Subcutaneous abdominal adipose tissue (tissue), 5 donors: ENCODE measurements around the gene PKP4.
A peak's percentile ranks its signal among the peaks of the same experiment; 100 is the strongest.

Experiments used
- H3K27ac ChIP-seq: one replicate; pipeline ENCODE4 v1.7.0; 2013; ENCODE audit warnings: low read depth, mild to moderate bottlenecking, inconsistent platforms, low read length, moderate library complexity
- H3K27me3 ChIP-seq, 5 donors: one replicate each; pipeline ENCODE4 v1.7.0; 2013; ENCODE audit warnings: low read length in 5 of 5, inconsistent platforms in 1 of 5; ENCODE audit not compliant: control insufficient read depth in 5 of 5, insufficient read depth in 4 of 5
- H3K36me3 ChIP-seq, 5 donors: one replicate each; pipeline ENCODE4 v1.7.0; 2013; ENCODE audit warnings: low read length in 5 of 5; ENCODE audit not compliant: control insufficient read depth in 5 of 5, insufficient read depth in 5 of 5
- H3K4me1 ChIP-seq, 5 donors: one replicate each; pipeline ENCODE4 v1.7.0; 2013; ENCODE audit warnings: low read length in 5 of 5, mild to moderate bottlenecking in 3 of 5, moderate library complexity in 1 of 5; ENCODE audit not compliant: control insufficient read depth in 5 of 5, insufficient read depth in 5 of 5
- H3K4me3 ChIP-seq, 5 donors: one replicate each; pipeline ENCODE4 v1.7.0; 2013; ENCODE audit warnings: low read length in 5 of 5, low read depth in 1 of 5
- H3K9ac ChIP-seq, 5 donors: one replicate each; pipeline ENCODE4 v1.7.0; 2013; ENCODE audit warnings: low read length in 5 of 5, mild to moderate bottlenecking in 4 of 5, moderate library complexity in 3 of 5
- H3K9me3 ChIP-seq, 5 donors: one replicate each; pipeline ENCODE4 v1.7.0; 2013; ENCODE audit warnings: low read length in 5 of 5; ENCODE audit not compliant: control insufficient read depth in 5 of 5
- donor health status: healthy.
- donor health status: healthy.
- donor health status: healthy.
- donor health status: healthy.
- donor health status: healthy.

PKP4 gene

DNA sequence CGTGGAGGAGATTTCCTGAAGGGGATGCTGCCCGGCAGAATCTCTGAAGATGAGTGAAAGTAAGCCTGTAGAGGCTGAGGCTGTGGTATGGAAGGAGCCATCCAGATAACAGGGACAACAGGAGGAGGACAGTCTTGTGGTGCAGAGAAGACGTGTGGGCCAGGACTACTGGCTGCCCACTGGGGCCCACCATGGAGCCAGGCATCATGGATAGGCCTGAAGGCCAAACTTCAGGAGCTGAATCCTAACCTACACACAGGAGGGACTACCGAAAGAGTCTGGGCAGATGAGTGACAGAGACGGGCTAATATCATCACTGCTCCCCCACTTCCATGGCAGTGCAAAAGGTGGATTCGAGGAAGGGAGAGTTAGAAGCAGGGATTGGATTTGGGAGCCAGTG, 207.0 kb downstream of the PKP4 start:
- H3K27me3 ChIP-seq = no peaks in the 10 kb centered on the region

DNA sequence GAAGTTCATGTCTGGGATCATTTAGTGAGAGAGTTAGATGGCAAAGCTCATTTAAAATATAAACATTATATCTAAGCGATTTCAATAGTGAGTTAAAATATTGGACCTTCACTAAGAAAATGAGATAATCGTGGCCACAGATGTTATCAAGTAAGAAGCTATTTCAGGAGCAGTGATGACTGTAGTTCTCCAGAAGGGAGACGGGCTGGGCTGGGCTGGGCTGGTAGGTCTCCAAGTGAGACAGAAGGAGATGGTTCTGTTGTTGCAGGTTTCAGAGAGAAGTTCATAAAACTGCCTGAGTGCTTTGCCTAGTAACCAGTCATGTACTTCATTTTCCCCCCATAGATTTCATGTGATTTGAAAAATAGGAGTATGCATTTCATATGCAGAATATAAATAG, 208.2 kb downstream of the PKP4 start:
- Histone ChIP-seq H3K9ac (no peak overlapping the region), H3K27ac (peak overlapping the region; percentile 31), H3K9me3 (no peaks in the 10 kb centered on the region), H3K27me3 (no peaks in the 10 kb centered on the region), H3K4me1 (peaks cover 4 to 62% (median 18%) of the 10 kb centered on the region in 5 donors), H3K4me3 (no peak overlapping the region), H3K36me3 (peaks cover 0 to 40% (median 35%) of the 10 kb centered on the region in 5 donors)

More for the DNA sequence above, 207.0 kb downstream of the PKP4 start:
- H3K4me1 ChIP-seq = peaks cover 4 to 61% (median 18%) of the 10 kb centered on the region in 5 donors
- no peak overlapping the region for H3K9ac ChIP-seq
- H3K36me3 ChIP-seq = peaks cover 0 to 41% (median 34%) of the 10 kb centered on the region in 5 donors
- peak overlapping the region; percentile 31 for H3K27ac ChIP-seq
- H3K9me3 ChIP-seq = no peaks in the 10 kb centered on the region
- no peak overlapping the region for H3K4me3 ChIP-seq

DNA sequence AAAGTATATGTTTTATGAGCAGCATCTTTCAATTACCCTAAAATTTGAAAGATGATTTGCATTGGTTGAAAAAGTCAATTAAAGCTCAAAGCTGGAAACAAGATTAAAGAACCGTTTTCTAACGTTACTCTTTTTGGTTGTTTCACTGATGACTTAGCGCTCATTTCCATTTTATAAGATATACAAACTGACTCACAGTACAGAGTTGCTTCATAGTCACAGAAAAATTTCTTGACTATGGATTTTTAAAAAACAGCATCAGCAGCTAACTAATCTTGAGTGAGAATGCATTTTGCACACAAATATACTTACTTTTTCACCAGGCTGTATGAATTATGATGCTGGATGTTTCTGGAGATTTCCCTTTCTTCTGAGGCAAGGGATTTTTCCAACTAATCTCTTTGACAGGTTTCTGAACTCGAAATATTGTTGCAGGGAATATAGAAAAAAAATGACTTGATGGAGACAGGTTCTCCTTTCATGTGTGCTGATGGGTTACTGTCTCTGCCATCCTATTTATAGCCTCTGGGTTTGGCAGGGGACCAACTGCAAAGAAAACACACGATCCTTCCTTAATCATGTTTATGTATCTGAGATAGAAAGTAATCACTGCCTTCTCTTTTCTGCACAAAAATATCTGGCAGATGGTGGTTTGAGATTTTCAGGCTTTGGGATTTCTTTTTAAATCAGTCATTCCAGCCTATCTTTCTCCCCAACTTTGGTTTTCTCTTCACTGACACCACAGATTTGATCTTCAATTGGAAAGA, 209.0 kb downstream of the PKP4 start:
- no peaks in the 10 kb centered on the region for H3K27me3 ChIP-seq
- peak overlapping the region; percentile 66 for H3K27ac ChIP-seq
- H3K36me3 ChIP-seq = peaks cover 0 to 46% (median 37%) of the 10 kb centered on the region in 5 donors

DNA sequence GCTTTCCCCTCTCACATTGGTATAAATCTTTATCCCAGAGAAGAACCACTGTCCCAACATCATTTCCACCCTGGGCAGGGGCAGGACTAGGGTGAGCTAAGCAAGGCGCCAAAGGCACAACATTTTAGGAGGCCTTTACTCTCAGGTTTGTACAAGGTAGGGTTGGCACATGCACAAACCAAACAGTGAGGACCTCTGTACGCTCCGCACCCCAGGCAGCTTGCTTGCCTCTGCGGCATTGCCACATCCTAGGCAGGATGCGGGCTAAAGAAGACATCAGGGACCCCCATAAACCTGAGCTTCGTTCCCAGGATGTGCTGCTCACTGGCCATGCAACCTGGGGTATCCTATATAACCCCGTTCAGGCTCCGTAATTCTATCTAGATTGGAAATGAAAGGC, 210.2 kb downstream of the PKP4 start:
- Histone ChIP-seq H3K9ac (peak overlapping the region in 1 of 5 donors; percentile 16), H3K27me3 (no peaks in the 10 kb centered on the region), H3K9me3 (no peaks in the 10 kb centered on the region), H3K36me3 (peaks cover 0 to 36% (median 34%) of the 10 kb centered on the region in 5 donors), H3K4me1 (peaks cover 4 to 58% (median 18%) of the 10 kb centered on the region in 5 donors), H3K27ac (peak overlapping the region; percentile 66), H3K4me3 (no peak overlapping the region)

More for the DNA sequence above, 209.0 kb downstream of the PKP4 start:
- H3K4me1 ChIP-seq = peaks cover 4 to 62% (median 18%) of the 10 kb centered on the region in 5 donors
- no peak overlapping the region for H3K4me3 ChIP-seq
- H3K9ac ChIP-seq = no peak overlapping the region
- H3K9me3 ChIP-seq = no peaks in the 10 kb centered on the region

DNA sequence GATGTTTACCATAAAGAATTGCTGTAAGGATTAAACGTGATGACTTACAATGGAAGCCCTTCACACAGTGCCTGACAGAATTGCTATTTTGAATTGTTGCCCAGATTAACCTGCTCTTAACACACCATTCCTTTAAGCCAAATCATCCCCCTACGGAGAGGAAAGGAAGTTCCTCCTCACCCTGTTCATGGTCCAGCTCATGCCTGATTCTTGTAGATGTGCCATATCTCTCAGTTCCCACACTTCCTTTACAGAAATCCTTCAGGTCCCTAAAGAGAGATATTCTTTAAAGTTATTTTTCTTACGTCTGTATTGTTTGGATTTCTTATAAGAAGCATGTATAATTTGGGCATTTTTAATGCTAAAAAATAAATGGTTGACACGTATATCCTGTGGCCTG, 210.8 kb downstream of the PKP4 start:
- peak overlapping the region; percentile 74 for H3K27ac ChIP-seq
- peaks cover 4 to 54% (median 18%) of the 10 kb centered on the region in 5 donors for H3K4me1 ChIP-seq
- no peaks in the 10 kb centered on the region for H3K9me3 ChIP-seq
- no peaks in the 10 kb centered on the region for H3K27me3 ChIP-seq
- peaks cover 0 to 34% (median 32%) of the 10 kb centered on the region in 5 donors for H3K36me3 ChIP-seq
- peak overlapping the region in 1 of 5 donors; percentile 16 for H3K9ac ChIP-seq
- H3K4me3 ChIP-seq = no peak overlapping the region

DNA sequence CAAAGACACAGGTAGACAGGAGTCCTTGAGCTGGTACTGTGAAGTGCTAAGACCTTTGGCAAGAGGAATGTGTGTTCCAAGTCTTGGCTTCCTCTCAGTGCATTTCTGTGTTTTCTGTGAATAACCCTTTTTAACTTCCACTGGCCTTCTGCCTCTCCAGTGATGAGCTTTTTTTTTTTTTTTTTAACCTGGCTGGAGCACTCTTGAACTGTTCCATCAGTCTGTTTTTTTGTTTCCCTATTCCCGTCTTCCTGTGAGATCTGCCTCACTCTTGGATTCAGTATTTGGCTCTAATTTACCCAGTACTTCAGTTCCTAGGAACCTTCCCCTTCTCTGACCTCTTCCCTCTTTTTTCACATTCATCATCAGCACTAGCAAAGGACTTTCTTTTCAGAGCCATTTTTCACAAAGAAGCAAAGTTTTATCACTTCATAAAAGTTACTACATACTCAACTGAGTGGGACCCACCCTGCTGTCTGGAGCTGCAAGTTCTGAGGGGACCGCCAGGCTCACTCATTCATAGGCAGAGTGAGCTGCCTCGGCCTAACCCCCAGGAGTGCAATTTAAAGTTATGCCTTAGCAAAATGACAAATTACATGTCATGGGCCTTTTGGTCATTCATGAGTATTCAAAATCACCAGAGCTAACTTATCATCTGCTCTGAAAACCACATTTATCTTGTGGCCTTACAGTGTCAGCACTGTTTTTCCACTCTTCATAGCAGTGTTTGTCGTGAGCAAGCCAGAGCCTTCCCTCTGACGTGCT, 211.4 kb downstream of the PKP4 start:
- no peak overlapping the region for H3K4me3 ChIP-seq
- H3K9me3 ChIP-seq = no peaks in the 10 kb centered on the region
- H3K4me1 ChIP-seq = peaks cover 4 to 52% (median 18%) of the 10 kb centered on the region in 5 donors
- no peaks in the 10 kb centered on the region for H3K27me3 ChIP-seq
- H3K27ac ChIP-seq = peak overlapping the region; percentile 74
- no peak overlapping the region for H3K9ac ChIP-seq
- H3K36me3 ChIP-seq = peaks cover 0 to 32% (median 28%) of the 10 kb centered on the region in 5 donors

DNA sequence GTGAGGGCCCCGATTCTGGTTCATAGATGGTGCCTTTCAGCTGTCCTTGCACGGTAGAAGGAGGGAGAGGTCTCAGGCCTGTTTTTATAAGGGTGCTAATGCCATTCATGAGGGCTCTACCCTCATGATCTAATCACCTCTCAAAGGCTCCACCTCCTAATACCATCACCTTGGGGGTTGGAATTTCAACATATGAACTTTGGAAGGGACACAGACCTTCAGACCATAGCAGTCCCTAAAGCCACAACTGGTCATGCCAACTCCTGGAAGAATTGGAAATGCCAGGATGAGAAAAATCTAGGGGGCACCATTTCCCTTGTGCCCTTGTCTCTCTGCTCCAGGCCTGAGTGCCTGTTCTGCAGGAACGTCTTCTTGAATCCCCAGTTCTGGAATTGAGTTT, 213.5 kb downstream of the PKP4 start:
- Histone ChIP-seq H3K27me3 (no peaks in the 10 kb centered on the region), H3K36me3 (peaks cover 3 to 36% (median 30%) of the 10 kb centered on the region in 5 donors), H3K9me3 (no peaks in the 10 kb centered on the region), H3K4me1 (peaks cover 4 to 33% (median 18%) of the 10 kb centered on the region in 5 donors), H3K9ac (no peak overlapping the region), H3K27ac (no peak overlapping the region), H3K4me3 (no peak overlapping the region)

DNA sequence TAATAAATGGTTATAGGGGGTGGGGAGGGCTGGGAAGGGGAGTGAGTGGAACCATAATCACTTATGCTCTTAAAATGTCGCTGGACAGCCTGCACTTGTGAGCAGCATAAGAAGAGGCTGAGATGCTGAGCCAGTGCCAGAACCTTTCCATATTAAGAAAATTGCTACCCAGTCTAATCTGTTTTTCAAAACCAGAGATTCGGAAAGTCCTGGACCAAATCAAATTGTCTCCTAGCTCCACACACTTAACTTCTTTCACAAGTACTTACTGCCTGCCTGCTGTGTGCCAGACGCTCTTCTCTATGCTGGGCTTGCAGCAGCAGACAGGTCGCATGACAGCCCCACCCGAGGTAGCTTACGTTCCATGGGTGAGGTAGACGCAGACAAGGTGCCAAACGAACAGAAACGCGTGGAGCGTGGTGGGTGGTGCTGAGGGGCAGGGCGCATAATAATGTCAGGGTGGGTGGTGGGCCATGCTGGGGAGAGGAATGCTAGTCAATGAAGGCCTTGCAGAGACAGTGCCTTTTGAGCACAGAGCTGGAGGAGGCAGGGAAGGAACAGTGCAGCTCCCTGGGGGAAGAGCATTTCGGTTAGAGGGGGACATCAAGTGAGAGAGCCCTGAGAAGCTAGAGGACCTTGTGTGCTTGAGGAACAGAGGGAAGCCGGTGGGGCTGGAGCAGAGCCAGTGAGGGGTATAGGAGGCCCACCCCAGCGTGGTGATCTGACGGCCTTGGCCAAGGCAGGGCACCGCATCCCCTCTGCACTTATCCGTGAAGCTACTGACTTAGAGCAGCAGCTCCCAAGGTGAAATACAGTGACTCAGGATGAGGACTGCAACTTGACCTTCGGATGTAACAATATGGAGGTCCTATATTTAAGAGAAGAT, 214.9 kb downstream of the PKP4 start:
- Histone ChIP-seq H3K9me3 (no peaks in the 10 kb centered on the region), H3K4me1 (peaks cover 4 to 23% (median 18%) of the 10 kb centered on the region in 5 donors), H3K4me3 (no peak overlapping the region), H3K27me3 (no peaks in the 10 kb centered on the region), H3K36me3 (peaks cover 5 to 47% (median 38%) of the 10 kb centered on the region in 5 donors), H3K27ac (no peak overlapping the region), H3K9ac (no peak overlapping the region)

DNA sequence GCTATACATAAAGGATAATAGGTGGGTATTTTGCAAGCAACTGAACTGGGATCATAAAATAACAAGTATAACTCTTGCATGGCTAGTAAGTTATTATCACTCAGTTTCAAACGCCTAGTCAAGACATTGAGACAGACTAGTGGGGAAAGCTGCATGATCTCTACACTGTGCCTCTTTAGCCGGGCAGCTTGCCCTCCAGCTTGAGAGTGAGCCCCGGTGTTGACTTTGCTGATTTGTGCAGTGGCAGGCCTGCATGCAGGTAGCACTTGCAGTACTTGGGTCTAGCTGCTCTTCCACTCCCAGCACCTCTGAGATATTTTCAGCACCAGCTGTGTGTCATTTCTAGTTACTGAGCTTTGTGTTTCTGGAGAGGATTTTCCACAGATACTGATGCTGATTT, 219.5 kb downstream of the PKP4 start:
- Histone ChIP-seq H3K36me3 (peaks cover 17 to 60% (median 54%) of the 10 kb centered on the region in 5 donors), H3K27ac (no peak overlapping the region), H3K9ac (no peak overlapping the region), H3K9me3 (no peaks in the 10 kb centered on the region), H3K4me3 (no peak overlapping the region), H3K4me1 (no peaks in the 10 kb centered on the region), H3K27me3 (no peaks in the 10 kb centered on the region)
